ENCODE data around the gene BNIP2. TPM values are rescaled to one million over a fixed set of nuclear protein-coding genes. Genes with fewer than 3 reads are reported as not detected.

Gene BNIP2
- total RNA-seq, 4 donors from 2014 or later: 82.1 to 138 (median 112) TPM

DNA sequence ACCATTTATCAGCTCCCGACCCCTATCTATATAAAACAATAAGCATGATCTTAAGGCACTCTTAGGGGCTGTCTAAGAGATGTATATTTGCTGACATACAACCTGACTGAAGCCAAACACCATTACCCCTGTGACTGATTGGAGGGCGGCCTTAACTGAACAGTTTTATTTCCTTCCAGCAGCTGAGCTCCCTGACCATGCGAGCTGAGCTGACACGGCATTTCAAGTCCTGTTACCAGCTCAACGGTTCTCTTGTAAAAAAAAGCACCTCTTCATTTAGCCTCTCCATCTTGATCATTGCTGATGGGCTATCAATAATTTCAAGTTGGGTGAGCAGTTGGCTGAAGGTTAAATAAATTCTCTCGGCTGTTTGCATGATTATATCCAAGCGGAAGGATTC is 33.4 kb upstream of the BNIP2 start:
- intact Hi-C loops (cut with DNase I; ENCODE audit: low total_unique reads): no loop called here
- H3K36me3 ChIP-seq: no peaks in the 10 kb centered on the region
- no peak for DNase-seq

DNA sequence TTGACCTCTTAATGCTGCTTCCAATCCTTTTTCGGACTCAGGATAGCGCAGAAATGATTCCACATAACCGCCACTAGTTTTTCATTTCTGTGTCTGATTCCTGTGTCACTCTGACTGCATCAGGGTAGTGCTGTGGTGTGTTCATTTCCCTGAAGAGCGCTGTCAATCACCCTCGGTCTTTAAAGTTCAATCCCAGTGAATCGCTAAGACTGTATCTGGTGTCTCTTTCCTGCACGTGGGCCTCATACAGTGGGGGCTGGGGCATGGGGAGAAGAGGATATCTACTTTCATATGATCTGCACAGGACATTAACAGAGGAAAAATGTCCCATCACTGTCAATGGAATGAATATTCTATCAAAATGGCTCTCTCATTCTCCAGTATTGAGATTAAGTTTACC is 32.9 kb upstream of the BNIP2 start:
- no peaks in the 10 kb centered on the region for H3K9me3 ChIP-seq
- H3K36me3 ChIP-seq: no peaks in the 10 kb centered on the region
- H3K4me1 ChIP-seq: no peaks in the 10 kb centered on the region
- TF ChIP-seq, protein P1, sequence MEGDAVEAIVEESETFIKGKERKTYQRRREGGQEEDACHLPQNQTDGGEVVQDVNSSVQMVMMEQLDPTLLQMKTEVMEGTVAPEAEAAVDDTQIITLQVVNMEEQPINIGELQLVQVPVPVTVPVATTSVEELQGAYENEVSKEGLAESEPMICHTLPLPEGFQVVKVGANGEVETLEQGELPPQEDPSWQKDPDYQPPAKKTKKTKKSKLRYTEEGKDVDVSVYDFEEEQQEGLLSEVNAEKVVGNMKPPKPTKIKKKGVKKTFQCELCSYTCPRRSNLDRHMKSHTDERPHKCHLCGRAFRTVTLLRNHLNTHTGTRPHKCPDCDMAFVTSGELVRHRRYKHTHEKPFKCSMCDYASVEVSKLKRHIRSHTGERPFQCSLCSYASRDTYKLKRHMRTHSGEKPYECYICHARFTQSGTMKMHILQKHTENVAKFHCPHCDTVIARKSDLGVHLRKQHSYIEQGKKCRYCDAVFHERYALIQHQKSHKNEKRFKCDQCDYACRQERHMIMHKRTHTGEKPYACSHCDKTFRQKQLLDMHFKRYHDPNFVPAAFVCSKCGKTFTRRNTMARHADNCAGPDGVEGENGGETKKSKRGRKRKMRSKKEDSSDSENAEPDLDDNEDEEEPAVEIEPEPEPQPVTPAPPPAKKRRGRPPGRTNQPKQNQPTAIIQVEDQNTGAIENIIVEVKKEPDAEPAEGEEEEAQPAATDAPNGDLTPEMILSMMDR (IDR thresholded peaks at IDR 0.05): no peak
- no peak for TF ChIP-seq POLR2A (IDR thresholded peaks at IDR 0.05)
- DNase-seq: no peak
- intact Hi-C loops (cut with DNase I; ENCODE audit: low total_unique reads): no loop called here
- no peaks in the 10 kb centered on the region for H3K27me3 ChIP-seq
- no peak overlapping the region for H3K4me3 ChIP-seq
- no peak overlapping the region for H3K27ac ChIP-seq

More for the DNA sequence above, 33.4 kb upstream of the BNIP2 start:
- H3K27me3 ChIP-seq: no peaks in the 10 kb centered on the region
- TF ChIP-seq, protein P1 (IDR thresholded peaks at IDR 0.05): no peak
- TF ChIP-seq POLR2A (IDR thresholded peaks at IDR 0.05): no peak
- no peaks in the 10 kb centered on the region for H3K4me1 ChIP-seq
- no peak overlapping the region for H3K27ac ChIP-seq
- H3K4me3 ChIP-seq: no peak overlapping the region
- H3K9me3 ChIP-seq: no peaks in the 10 kb centered on the region

DNA sequence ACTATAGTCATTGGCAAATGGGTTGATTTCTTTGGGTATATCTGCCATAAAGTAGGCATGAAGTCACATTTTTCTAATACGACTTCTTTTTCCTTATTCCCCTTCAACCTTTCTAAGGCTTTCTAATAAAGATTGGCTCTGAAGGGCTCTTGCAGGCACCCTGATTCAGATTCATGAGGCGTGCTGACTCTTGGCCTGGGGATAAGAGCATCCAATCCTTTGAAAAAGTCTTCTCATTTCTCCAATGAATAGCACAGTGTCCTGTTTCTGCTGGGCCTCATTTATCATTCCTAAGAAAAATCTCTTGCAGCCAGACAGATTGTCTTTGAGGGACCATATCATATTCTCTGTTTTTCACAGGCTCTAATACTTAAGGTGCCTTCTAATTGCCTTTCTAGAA is 32.3 kb upstream of the BNIP2 start:
- Histone ChIP-seq H3K36me3 (no peaks in the 10 kb centered on the region), H3K4me3 (no peak overlapping the region), H3K27ac (no peak overlapping the region), H3K27me3 (no peaks in the 10 kb centered on the region), H3K4me1 (no peaks in the 10 kb centered on the region), H3K9me3 (no peaks in the 10 kb centered on the region)
- DNase-seq: no peak
- TF ChIP-seq, protein P1 (IDR thresholded peaks at IDR 0.05): no peak
- TF ChIP-seq POLR2A (IDR thresholded peaks at IDR 0.05): no peak
- intact Hi-C loops (cut with DNase I; ENCODE audit: low total_unique reads): no loop called here

DNA sequence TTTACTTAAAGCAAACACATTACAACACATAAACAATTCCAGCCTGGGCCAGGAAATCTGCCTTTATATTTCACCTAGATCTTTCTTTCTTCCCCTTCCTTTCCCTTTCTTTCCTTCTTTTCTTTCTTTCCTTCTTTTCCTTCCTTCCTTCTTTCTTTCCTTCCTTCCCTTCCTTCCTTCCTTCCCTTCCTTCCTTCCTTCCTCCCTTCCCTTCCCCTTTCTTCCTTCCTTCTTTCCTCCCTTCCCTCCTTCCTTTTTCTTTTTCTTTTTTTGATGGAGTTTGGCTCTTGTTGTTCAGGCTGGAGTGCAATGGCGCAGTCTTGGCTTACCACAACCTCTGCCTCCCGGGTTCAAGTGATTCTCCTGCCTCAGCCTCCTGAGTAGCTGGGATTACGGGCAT is 24.1 kb upstream of the BNIP2 start:
- no peak overlapping the region for H3K4me3 ChIP-seq
- intact Hi-C loops (cut with DNase I; ENCODE audit: low total_unique reads): no loop called here
- H3K4me1 ChIP-seq: no peaks in the 10 kb centered on the region
- no peak overlapping the region for H3K27ac ChIP-seq
- no peak for DNase-seq
- H3K36me3 ChIP-seq: no peaks in the 10 kb centered on the region
- no peaks in the 10 kb centered on the region for H3K9me3 ChIP-seq
- no peak for TF ChIP-seq POLR2A (IDR thresholded peaks at IDR 0.05)
- TF ChIP-seq, protein P1 (IDR thresholded peaks at IDR 0.05): no peak
- no peaks in the 10 kb centered on the region for H3K27me3 ChIP-seq

DNA sequence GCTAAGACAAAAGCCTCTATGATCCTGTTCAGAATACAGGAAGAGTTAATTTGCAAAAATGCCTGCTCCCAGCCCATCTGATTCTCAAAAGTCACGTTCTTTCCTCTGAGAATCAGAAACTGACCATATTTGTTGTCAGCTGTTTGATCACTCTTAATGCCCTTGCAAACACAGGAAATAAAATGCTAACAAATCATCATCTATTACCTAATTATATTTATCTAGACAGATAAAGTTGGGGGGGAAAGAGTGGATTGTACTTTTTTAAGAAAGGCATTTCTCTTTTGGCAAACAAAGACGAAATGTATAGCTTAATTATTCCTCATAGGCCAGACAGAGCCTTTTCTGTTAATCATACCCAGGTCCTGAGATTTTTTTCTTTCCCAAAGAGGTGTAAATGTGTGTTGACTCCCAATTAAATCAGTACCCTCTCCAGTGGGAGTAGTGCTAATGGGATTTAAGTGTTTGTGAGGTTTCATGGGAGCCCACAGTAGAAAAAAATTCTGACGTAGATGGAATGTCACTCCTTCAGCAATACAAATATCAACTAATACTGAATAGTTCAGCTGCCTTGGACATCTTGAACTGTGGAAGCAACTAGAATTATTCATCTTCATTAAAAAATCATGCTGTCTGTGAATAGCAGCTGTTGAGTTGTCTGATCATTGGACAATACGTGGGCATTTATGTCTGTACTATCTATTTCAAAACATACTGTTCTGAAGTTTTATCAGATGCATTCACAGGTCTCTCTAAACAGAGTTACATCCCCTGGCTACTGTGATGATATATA is 22.5 kb upstream of the BNIP2 start:
- Histone ChIP-seq H3K9me3 (no peaks in the 10 kb centered on the region), H3K27me3 (no peaks in the 10 kb centered on the region), H3K36me3 (no peaks in the 10 kb centered on the region), H3K4me3 (no peak overlapping the region), H3K27ac (no peak overlapping the region), H3K4me1 (no peaks in the 10 kb centered on the region)
- intact Hi-C loops (cut with DNase I; ENCODE audit: low total_unique reads): no loop called here
- no peak for TF ChIP-seq POLR2A (IDR thresholded peaks at IDR 0.05)
- TF ChIP-seq, protein P1 (IDR thresholded peaks at IDR 0.05): no peak
- no peak for DNase-seq

Data from uterus (tissue), 4 donors.